Putamen (tissue), 1 donor: Measurements from ENCODE around the gene APLNR.
"Not testable (repeated sequence)": the region's sequence is repeated elsewhere in the genome, so short reads cannot be mapped to it uniquely, and the experiment has no call there.

Source experiments
- DNase-seq: peaks from one replicate; pipeline ENCODE4 v3.0.0-alpha.2; 2016; ENCODE audit warnings: low spot score

The APLNR gene

GRCh38 chr11:57237204-57237681, at the start of gene APLNR:
TSS of gene APLNR (minus strand) at chr11:57237250. CDS start at chr11:57237004, 246 bp downstream.
- DNase-seq: no peak

DNA sequence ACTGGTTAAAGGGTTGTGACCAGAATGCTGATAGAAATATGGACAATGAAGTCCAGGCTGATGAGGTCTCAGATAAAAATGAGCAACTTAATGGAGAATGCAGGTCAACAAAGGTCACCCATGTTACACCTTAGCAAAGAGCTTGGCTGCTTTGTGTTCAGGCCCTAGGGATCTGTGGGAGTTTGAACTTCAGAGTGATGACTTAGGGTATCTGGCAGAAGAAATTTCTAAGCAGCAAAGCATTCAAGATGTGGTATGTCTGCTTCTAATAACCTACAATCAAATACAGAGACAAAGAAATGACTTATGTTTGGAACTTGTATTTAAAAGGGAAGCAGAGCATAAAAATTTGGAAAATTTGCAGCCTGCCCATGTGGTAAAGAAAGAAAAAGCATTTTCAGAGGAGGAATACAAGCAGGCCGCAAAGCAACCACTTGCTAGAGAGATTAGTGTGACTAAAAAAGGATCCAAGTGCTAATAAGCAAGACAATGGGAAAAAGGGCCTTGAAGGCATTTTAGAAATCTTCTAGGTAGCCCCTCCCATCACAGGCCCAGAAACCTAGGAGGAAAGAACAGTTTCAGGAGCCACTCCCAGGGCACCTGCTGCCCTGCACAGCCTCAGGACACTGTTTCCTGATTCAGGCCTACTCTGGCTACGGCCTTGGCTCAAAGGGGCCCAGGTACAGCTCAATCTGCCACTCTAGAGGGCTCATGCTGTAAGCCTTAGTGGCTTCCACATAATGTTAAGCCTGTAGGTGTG, 46.4 kb upstream of the APLNR start:
- no peak for DNase-seq

DNA sequence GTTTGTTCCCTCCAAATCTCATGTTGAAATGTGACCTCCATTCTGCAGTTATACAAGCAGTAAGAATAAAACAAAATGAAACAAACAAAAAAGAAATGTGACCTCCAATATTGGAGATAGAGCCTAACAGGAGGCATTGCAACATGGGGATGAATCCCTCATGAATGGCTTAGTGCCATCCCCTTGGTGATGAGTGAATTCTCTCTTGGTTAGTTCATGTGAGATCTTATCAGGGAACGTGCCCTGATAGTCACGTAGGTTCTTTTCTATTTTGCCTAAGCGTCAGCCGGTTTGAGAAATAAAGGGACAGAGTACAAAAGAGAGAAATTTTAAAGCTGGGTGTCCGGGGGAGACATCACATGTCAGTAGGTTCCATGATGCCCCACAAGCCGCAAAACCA, 44.5 kb upstream of the APLNR start:
- not testable (repeated sequence) for DNase-seq

DNA sequence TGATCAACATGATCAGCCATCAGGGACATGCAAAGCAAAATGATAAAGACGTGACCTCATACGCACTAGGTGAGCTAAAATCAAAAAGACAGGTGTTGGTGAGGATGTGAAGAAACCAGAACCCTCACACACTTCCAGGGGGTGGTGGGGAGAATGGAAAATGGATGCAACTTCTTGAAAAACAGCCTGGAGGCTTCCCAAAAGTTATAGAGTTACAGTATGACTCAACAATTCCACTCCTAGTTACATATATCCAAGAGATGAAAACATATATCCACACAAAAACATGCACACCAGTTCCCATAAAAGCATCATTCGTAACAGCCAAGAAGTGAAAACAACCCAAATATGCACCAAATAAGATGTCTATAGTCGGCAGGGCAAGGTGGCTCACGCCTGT, 42.1 kb upstream of the APLNR start:
- no peak for DNase-seq

GRCh38 chr11:57278721-57279095, 41.7 kb upstream of the APLNR start:
- DNase-seq: no peak

- peak; percentile 33 for DNase-seq
These were observed 41.0 kb upstream of the APLNR start for GRCh38 chr11:57277845-57278720.

- DNase-seq: no peak
These were observed 40.1 kb upstream of the APLNR start for GRCh38 chr11:57276971-57277675.

- DNase-seq: no peak
These were observed 39.3 kb upstream of the APLNR start for GRCh38 chr11:57276169-57276970.

GRCh38 chr11:57275582-57275981, 38.5 kb upstream of the APLNR start:
- no peak for DNase-seq

GRCh38 chr11:57274904-57275498, 38.0 kb upstream of the APLNR start:
- DNase-seq: no peak

DNA sequence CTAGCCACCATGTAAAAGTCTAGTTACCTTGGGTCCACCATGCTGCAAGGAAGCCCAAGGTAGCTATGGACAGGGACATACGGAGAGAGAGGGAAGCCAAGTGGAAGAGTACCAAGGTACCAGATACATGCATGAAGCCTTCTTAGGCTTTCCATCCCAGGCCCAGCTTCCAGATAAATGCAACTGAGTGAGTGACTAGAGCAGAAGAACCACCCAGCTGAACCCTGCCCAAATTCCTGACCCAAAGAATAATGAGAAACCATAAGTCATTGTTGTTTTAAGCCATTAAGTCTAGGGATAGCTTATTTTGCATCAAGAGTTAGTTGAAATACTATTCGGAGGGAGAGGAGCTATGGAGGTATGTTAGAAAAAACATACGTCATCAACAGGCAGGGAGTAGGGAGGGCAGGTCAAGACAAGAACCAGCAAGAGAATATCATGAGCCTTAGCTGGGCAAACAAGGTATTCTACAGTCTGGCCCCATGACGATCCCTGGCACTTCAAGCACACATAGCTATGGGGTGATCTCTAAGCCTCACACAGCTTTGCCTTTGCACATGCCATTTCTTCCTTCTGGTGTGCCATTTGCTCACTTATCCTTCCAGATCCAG, 36.5 kb upstream of the APLNR start:
- DNase-seq: no peak

DNA sequence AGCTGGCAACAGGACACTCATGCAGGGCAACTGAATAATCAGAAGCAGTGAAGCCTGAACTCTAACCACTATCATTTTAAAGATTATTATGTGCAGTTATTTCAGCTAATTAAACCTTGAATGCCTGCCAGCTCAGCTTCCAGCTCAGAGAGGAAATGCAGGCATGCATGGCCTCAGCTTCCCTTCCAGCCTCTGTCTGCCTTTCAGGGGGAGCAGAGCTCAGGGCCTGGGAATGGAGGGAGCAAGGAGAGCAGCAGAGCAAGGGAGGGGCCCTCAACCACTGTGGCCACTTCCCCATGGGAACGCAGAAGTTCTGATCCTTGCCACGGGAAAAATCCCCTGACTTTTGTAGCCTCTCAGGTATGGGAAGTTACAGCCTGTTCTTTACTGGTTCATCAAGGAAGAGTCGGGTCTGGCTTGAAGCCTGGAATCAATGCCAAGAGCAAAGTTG, 32.5 kb upstream of the APLNR start:
- no peak for DNase-seq

GRCh38 chr11:57266157-57266556, 29.1 kb upstream of the APLNR start:
- DNase-seq: no peak

DNA sequence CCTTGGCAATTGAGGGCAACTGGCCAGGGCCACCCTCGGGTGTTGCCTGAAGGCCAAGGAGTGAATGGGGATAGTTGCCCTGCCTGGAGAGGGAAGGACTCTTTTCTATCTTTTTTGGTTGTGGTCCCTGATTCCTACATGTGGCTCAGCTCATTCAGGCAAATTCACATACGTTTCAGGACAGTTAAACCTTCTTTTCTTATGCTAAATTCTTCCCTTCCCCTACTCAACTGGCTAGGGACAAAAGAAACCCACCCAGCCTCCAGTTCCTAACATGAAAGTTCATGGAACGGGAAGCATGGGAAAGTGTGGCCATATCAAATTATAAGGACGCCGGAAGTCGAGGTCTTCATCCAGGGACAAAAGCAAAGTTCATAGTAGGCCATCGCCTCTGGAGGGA, 26.3 kb upstream of the APLNR start:
- DNase-seq: no peak

DNA sequence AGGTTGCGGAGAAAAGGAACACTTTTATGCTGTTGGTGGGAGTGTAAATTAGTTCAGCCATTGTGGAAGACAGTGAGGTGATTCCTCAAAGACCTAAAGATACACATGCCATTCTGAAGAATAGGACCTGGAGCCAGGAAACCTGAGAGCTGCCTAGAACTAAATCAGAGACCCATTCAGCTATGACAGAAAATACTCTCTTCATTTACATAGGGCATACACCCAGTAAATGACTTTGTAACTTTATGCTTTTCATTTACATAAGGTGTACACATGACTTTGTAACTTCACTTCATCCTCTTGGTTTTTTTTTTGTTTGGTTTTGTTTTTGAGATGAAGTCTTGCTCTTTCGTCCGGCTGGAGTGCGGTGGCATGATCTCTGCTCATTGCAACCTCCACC, 25.1 kb upstream of the APLNR start:
- no peak for DNase-seq

GRCh38 chr11:57260937-57261783, 24.1 kb upstream of the APLNR start:
- DNase-seq: no peak

- DNase-seq: no peak
These were observed 19.1 kb upstream of the APLNR start for GRCh38 chr11:57256119-57256518.

DNA sequence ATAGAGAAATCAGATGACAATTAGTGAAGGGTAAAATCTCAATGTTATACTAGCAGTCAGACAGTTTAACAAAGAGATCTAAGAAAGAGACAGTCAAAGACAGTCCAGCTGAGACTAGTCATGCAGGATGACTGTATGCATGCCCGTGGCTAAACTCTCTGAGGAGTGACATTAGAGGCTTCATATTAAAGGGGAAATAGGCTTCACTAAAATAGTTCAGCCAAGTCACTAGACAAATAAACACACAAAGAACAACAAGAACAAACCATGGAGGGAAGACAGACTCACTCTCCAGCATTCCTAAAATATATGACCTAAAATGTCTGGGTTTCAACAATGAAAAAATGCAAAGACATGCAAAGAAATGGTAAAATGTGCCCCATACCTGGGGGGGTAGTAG, 18.6 kb upstream of the APLNR start:
- DNase-seq: no peak

- no peak for DNase-seq
These were observed 17.6 kb upstream of the APLNR start for GRCh38 chr11:57254631-57255030.
